Measurements from ENCODE around the gene EPAS1.

Gene EPAS1

DNA sequence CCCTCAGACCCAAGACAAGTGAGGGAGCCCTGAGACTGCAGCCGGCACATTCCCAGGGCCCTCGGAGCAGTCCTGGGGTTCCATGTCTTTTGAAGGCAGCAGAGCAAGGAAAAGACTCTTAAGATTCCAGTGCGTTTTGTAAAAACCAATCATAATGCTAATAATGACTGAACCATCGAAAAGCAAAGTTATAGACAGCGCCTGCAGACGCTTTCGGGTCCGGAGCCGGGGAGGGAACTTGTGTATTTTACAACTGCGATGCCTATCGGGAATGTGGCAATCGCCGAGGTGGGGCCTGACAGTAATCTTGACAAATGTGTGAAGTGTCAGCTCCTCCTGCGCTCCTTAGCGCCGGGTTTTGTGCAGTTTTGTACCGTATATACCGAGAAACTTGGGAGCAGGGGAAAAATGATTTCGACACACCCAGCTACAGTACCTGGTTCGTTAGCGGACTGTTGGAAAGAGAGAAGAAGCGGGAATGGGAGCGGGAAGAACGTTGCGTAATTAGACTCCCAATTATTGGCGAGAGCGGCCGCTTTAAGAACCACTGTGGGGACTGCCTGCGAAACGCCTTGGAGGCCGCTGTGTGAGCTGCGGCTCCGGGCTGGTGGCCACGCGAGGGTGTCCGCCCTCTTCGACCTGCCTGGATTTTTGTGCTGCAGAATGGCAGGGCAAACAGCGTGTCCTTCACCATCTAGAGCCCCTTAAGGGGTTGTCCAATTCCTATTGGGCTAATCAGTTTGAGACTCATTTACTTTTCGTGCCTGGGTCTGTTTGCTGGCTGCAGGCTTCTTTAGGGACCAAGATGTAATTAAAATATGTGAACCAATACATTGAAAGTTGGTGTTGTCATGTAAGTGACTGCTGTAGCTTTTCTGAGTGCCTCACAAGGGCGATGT lies 2.4 kb downstream of the EPAS1 start:
- Histone ChIP-seq H3K27me3 (ENCODE audit: control insufficient read depth in 2 of 2, insufficient read depth in 2 of 2, low read length in 2 of 2) (no peaks in the 10 kb centered on the region), H3K9ac (ENCODE audit: low read depth in 1 of 2, low read length in 2 of 2) (peak overlapping the region; percentile 88 to 95), H3K4me1 (ENCODE audit: control insufficient read depth in 2 of 2, insufficient read depth in 2 of 2, low read length in 2 of 2) (peaks cover 13 to 53% of the 10 kb centered on the region in 2 donors)

GRCh38 chr2:46300406-46300832 lies 3.2 kb downstream of the EPAS1 start:
- H3K9ac ChIP-seq (ENCODE audit: low read depth in 1 of 2, low read length in 2 of 2), result peak overlapping the region in 1 of 2 donors; percentile 95

More for the DNA sequence above, 2.4 kb downstream of the EPAS1 start:
- Histone ChIP-seq H3K4me3 (ENCODE audit: low read length in 2 of 2) (peak overlapping the region; percentile 79 to 89), H3K9me3 (ENCODE audit: control insufficient read depth in 2 of 2, low read length in 2 of 2) (no peaks in the 10 kb centered on the region), H3K27ac (ENCODE audit: low read depth in 2 of 2, low read length in 2 of 2) (peak overlapping the region; percentile 92 to 96), H3K36me3 (ENCODE audit: control insufficient read depth in 2 of 2, insufficient read depth in 2 of 2, low read length in 2 of 2) (no peaks in the 10 kb centered on the region)

DNA sequence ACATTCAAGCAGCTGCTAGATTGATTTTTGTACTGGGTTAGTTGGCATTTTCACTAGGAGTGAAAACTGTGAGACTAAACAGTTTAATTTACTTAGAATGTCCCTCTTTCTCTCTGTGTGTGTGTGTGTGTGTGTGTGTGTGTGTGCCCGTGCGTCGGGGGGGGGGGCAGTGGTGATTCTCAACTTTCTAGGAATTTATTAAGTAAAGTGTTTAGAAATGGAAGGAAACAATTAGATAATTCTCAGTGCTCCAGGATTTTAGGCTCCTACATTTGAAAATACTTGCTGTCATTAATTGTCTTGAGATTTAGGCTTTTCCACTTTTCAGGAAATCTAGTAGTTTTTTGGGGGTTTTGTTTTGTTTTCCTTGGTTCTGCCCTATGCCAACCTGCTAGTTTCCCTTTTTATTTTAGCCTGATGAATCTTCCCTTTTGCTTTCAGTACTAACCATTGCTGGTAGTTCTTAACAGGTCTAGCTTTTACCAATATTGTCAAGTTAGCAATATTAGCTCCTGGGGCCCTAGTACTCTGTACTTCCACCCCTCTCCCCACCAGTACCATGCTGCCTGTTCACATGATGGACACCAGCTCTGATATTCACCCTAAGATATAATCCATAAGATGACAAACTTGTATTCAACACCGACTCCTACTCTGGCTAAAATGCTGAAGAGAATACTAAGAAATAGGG lies 4.9 kb downstream of the EPAS1 start:
- no peaks in the 10 kb centered on the region for H3K9me3 ChIP-seq (ENCODE audit: control insufficient read depth in 2 of 2, low read length in 2 of 2)
- peak overlapping the region in 1 of 2 donors; percentile 6 for H3K9ac ChIP-seq (ENCODE audit: low read depth in 1 of 2, low read length in 2 of 2)
- H3K36me3 ChIP-seq (ENCODE audit: control insufficient read depth in 2 of 2, insufficient read depth in 2 of 2, low read length in 2 of 2), result peaks cover 3% of the 10 kb centered on the region in 2 donors
- no peaks in the 10 kb centered on the region for H3K27me3 ChIP-seq (ENCODE audit: control insufficient read depth in 2 of 2, insufficient read depth in 2 of 2, low read length in 2 of 2)
- peaks cover 24 to 62% of the 10 kb centered on the region in 2 donors for H3K4me1 ChIP-seq (ENCODE audit: control insufficient read depth in 2 of 2, insufficient read depth in 2 of 2, low read length in 2 of 2)
- no peak overlapping the region for H3K4me3 ChIP-seq (ENCODE audit: low read length in 2 of 2)
- peak overlapping the region in 1 of 2 donors; percentile 5 for H3K27ac ChIP-seq (ENCODE audit: low read depth in 2 of 2, low read length in 2 of 2)

More at GRCh38 chr2:46300406-46300832, 3.2 kb downstream of the EPAS1 start:
- peak overlapping the region in 1 of 2 donors; percentile 96 for H3K27ac ChIP-seq (ENCODE audit: low read depth in 2 of 2, low read length in 2 of 2)
- H3K4me3 ChIP-seq (ENCODE audit: low read length in 2 of 2), result peak overlapping the region; percentile 79 to 89
- no peaks in the 10 kb centered on the region for H3K9me3 ChIP-seq (ENCODE audit: control insufficient read depth in 2 of 2, low read length in 2 of 2)
- H3K36me3 ChIP-seq (ENCODE audit: control insufficient read depth in 2 of 2, insufficient read depth in 2 of 2, low read length in 2 of 2), result peaks cover 3% of the 10 kb centered on the region in 2 donors
- peaks cover 13 to 53% of the 10 kb centered on the region in 2 donors for H3K4me1 ChIP-seq (ENCODE audit: control insufficient read depth in 2 of 2, insufficient read depth in 2 of 2, low read length in 2 of 2)
- no peaks in the 10 kb centered on the region for H3K27me3 ChIP-seq (ENCODE audit: control insufficient read depth in 2 of 2, insufficient read depth in 2 of 2, low read length in 2 of 2)

DNA sequence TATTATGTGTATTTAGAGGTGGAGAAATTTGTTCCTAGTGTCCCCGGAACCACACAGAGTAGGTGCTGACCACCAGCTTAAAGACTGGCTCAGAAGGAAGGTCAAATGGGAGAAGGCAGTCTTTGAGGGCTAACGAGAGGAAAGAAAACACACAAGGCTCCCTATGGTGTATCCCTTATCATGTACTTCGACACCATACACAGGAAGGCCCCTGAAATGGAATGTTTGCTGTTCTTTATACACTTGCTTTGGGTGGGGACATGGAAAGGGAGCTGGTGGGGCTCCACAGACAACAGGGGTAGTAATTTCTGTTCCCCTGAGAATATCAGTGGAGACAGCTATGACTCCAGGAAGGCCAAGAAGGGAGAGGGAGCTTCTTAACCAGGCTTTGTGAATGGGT lies 6.0 kb downstream of the EPAS1 start:
- Histone ChIP-seq H3K4me3 (ENCODE audit: low read length in 2 of 2) (no peak overlapping the region), H3K27me3 (ENCODE audit: control insufficient read depth in 2 of 2, insufficient read depth in 2 of 2, low read length in 2 of 2) (no peaks in the 10 kb centered on the region), H3K9me3 (ENCODE audit: control insufficient read depth in 2 of 2, low read length in 2 of 2) (no peaks in the 10 kb centered on the region), H3K36me3 (ENCODE audit: control insufficient read depth in 2 of 2, insufficient read depth in 2 of 2, low read length in 2 of 2) (peaks cover 3% of the 10 kb centered on the region in 2 donors), H3K9ac (ENCODE audit: low read depth in 1 of 2, low read length in 2 of 2) (no peak overlapping the region), H3K27ac (ENCODE audit: low read depth in 2 of 2, low read length in 2 of 2) (peak overlapping the region; percentile 39 to 41), H3K4me1 (ENCODE audit: control insufficient read depth in 2 of 2, insufficient read depth in 2 of 2, low read length in 2 of 2) (peaks cover 34 to 72% of the 10 kb centered on the region in 2 donors)

DNA sequence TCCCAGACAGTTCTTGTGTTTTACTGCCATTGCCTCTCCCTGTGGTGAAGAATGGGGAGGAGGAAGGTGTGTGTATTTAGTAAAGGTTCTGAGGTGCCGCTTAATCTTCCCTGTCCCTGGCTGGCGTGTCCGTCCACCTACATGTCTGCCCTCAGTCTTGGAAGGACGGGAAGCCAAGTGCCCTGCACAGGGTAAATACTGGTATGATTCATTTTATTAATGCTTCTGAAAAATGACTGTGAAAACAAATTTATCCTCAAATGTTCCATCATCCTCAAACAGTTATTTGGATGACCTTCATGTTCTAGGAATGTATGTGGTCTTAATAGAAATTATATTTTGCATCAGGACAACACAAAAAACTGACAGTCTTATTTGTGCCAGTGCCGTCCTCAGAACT lies 6.6 kb downstream of the EPAS1 start:
- H3K27ac ChIP-seq (ENCODE audit: low read depth in 2 of 2, low read length in 2 of 2), result peak overlapping the region; percentile 39 to 41
- H3K9me3 ChIP-seq (ENCODE audit: control insufficient read depth in 2 of 2, low read length in 2 of 2), result no peaks in the 10 kb centered on the region
- no peaks in the 10 kb centered on the region for H3K27me3 ChIP-seq (ENCODE audit: control insufficient read depth in 2 of 2, insufficient read depth in 2 of 2, low read length in 2 of 2)
- peaks cover 39 to 77% of the 10 kb centered on the region in 2 donors for H3K4me1 ChIP-seq (ENCODE audit: control insufficient read depth in 2 of 2, insufficient read depth in 2 of 2, low read length in 2 of 2)
- H3K9ac ChIP-seq (ENCODE audit: low read depth in 1 of 2, low read length in 2 of 2), result no peak overlapping the region
- no peak overlapping the region for H3K4me3 ChIP-seq (ENCODE audit: low read length in 2 of 2)
- peaks cover 3% of the 10 kb centered on the region in 2 donors for H3K36me3 ChIP-seq (ENCODE audit: control insufficient read depth in 2 of 2, insufficient read depth in 2 of 2, low read length in 2 of 2)

- Histone ChIP-seq H3K27ac (ENCODE audit: low read depth in 2 of 2, low read length in 2 of 2) (no peak overlapping the region), H3K4me1 (ENCODE audit: control insufficient read depth in 2 of 2, insufficient read depth in 2 of 2, low read length in 2 of 2) (peaks cover 44 to 79% of the 10 kb centered on the region in 2 donors), H3K4me3 (ENCODE audit: low read length in 2 of 2) (no peak overlapping the region), H3K9me3 (ENCODE audit: control insufficient read depth in 2 of 2, low read length in 2 of 2) (no peaks in the 10 kb centered on the region), H3K36me3 (ENCODE audit: control insufficient read depth in 2 of 2, insufficient read depth in 2 of 2, low read length in 2 of 2) (peaks cover 3% of the 10 kb centered on the region in 2 donors), H3K9ac (ENCODE audit: low read depth in 1 of 2, low read length in 2 of 2) (no peak overlapping the region), H3K27me3 (ENCODE audit: control insufficient read depth in 2 of 2, insufficient read depth in 2 of 2, low read length in 2 of 2) (no peaks in the 10 kb centered on the region)
Measured at GRCh38 chr2:46304635-46305034, 7.4 kb downstream of the EPAS1 start.

- H3K9me3 ChIP-seq (ENCODE audit: control insufficient read depth in 2 of 2, low read length in 2 of 2), result no peaks in the 10 kb centered on the region
- no peak overlapping the region for H3K27ac ChIP-seq (ENCODE audit: low read depth in 2 of 2, low read length in 2 of 2)
- peaks cover 3% of the 10 kb centered on the region in 2 donors for H3K36me3 ChIP-seq (ENCODE audit: control insufficient read depth in 2 of 2, insufficient read depth in 2 of 2, low read length in 2 of 2)
- no peak overlapping the region for H3K9ac ChIP-seq (ENCODE audit: low read depth in 1 of 2, low read length in 2 of 2)
- no peak overlapping the region for H3K4me3 ChIP-seq (ENCODE audit: low read length in 2 of 2)
- peaks cover 47 to 77% of the 10 kb centered on the region in 2 donors for H3K4me1 ChIP-seq (ENCODE audit: control insufficient read depth in 2 of 2, insufficient read depth in 2 of 2, low read length in 2 of 2)
- H3K27me3 ChIP-seq (ENCODE audit: control insufficient read depth in 2 of 2, insufficient read depth in 2 of 2, low read length in 2 of 2), result no peaks in the 10 kb centered on the region
Measured at GRCh38 chr2:46305187-46305586, 8.0 kb downstream of the EPAS1 start.

- Histone ChIP-seq H3K27ac (ENCODE audit: low read depth in 2 of 2, low read length in 2 of 2) (peak overlapping the region in 1 of 2 donors; percentile 6), H3K4me3 (ENCODE audit: low read length in 2 of 2) (no peak overlapping the region)
Measured at GRCh38 chr2:46305767-46306166, 8.6 kb downstream of the EPAS1 start.

GRCh38 chr2:46306330-46306751 lies 9.1 kb downstream of the EPAS1 start:
- Histone ChIP-seq H3K36me3 (ENCODE audit: control insufficient read depth in 2 of 2, insufficient read depth in 2 of 2, low read length in 2 of 2) (peaks cover 3% of the 10 kb centered on the region in 2 donors), H3K4me1 (ENCODE audit: control insufficient read depth in 2 of 2, insufficient read depth in 2 of 2, low read length in 2 of 2) (peaks cover 47 to 70% of the 10 kb centered on the region in 2 donors), H3K27me3 (ENCODE audit: control insufficient read depth in 2 of 2, insufficient read depth in 2 of 2, low read length in 2 of 2) (no peaks in the 10 kb centered on the region), H3K27ac (ENCODE audit: low read depth in 2 of 2, low read length in 2 of 2) (peak overlapping the region; percentile 64 to 66), H3K9me3 (ENCODE audit: control insufficient read depth in 2 of 2, low read length in 2 of 2) (no peaks in the 10 kb centered on the region), H3K4me3 (ENCODE audit: low read length in 2 of 2) (no peak overlapping the region), H3K9ac (ENCODE audit: low read depth in 1 of 2, low read length in 2 of 2) (no peak overlapping the region)

More at GRCh38 chr2:46305767-46306166, 8.6 kb downstream of the EPAS1 start:
- Histone ChIP-seq H3K4me1 (ENCODE audit: control insufficient read depth in 2 of 2, insufficient read depth in 2 of 2, low read length in 2 of 2) (peaks cover 47 to 71% of the 10 kb centered on the region in 2 donors), H3K9me3 (ENCODE audit: control insufficient read depth in 2 of 2, low read length in 2 of 2) (no peaks in the 10 kb centered on the region), H3K9ac (ENCODE audit: low read depth in 1 of 2, low read length in 2 of 2) (no peak overlapping the region), H3K36me3 (ENCODE audit: control insufficient read depth in 2 of 2, insufficient read depth in 2 of 2, low read length in 2 of 2) (peaks cover 3% of the 10 kb centered on the region in 2 donors), H3K27me3 (ENCODE audit: control insufficient read depth in 2 of 2, insufficient read depth in 2 of 2, low read length in 2 of 2) (no peaks in the 10 kb centered on the region)
